Gastroesophageal sphincter (tissue), 3 donors: Measurements from ENCODE around the gene ZCWPW1.

Experiments
- CTCF ChIP-seq, 4 experiments: fragments of 200-600 bp in 2 of 4; fragments of 450-650 bp in 2 of 4; sonication (generic) in 1 of 4; IDR thresholded peaks; one replicate each; pipeline ENCODE4 v1.5.1; 2017 to 2019; ENCODE audit warnings: antibody characterized with exemption in 4 of 4, mild to moderate bottlenecking in 2 of 4, moderate library complexity in 2 of 4
- POLR2A ChIP-seq, 2 donors: fragments of 450-650 bp; IDR thresholded peaks; one replicate each; pipeline ENCODE4 v1.6.1; 2017; ENCODE audit warnings: antibody characterized with exemption in 2 of 2, mild to moderate bottlenecking in 2 of 2, moderate library complexity in 1 of 2
- POLR2AphosphoS5 ChIP-seq: sonication (generic); formaldehyde crosslinking; IDR thresholded peaks from one replicate; pipeline ENCODE4 v1.6.1; 2017; ENCODE audit warnings: antibody characterized with exemption

GRCh38 chr7:100358857-100359212, 69.7 kb downstream of the ZCWPW1 start:
- no peak for TF ChIP-seq CTCF (IDR thresholded peaks at IDR 0.05)
- no peak for TF ChIP-seq POLR2A (IDR thresholded peaks at IDR 0.05)
- TF ChIP-seq POLR2AphosphoS5: no peak
